ENCODE data around the gene LCMT1.

GRCh38 chr16:25066426-25066746, 45.2 kb upstream of the LCMT1 start:
- TF ChIP-seq POLR2A (IDR thresholded peaks at IDR 0.05; ENCODE audit: low read length) (no peak), GATA1 (IDR thresholded peaks at IDR 0.05; ENCODE audit: low read depth, low read length) (no peak)
